SK-N-SH (cell line): ENCODE results near the gene MAPK11. TPM values are rescaled to one million over a fixed set of nuclear protein-coding genes. Genes with fewer than 3 reads are reported as not detected.

Experiments used
- CTCF ChIA-PET: fragments of 300-600, 350-600 bp; formaldehyde crosslinking; extraction: SDS; loops from one replicate; lab custom pipeline; 2021; lab: Yijun Ruan, JAX
- POLR2A ChIA-PET: fragments of 350-600 bp; sonication (Branson Sonifier 250); formaldehyde crosslinking; extraction: SDS; loops from one replicate; lab custom pipeline; 2020; ENCODE audit warnings: antibody characterized with exemption, inconsistent platforms; lab: Yijun Ruan, JAX
- DNase-seq: peaks from one replicate; pipeline ENCODE4 v3.0.0; 2012
- H2AFZ ChIP-seq: fragments of 200-600 bp; sonication (generic); 2 replicates; pipeline ENCODE4 v1.8.1; 2016; ENCODE audit warnings: antibody characterized with exemption, mild to moderate bottlenecking, low read depth
- H3F3A ChIP-seq: fragments of 200-600 bp; sonication (generic); replicated peaks from 2 replicates; pipeline ENCODE3; 2016; ENCODE audit warnings: antibody characterized with exemption, mild to moderate bottlenecking; ENCODE audit not compliant: insufficient read depth
- H3K27ac ChIP-seq, 2 experiments: fragments of 200-500 bp in 1 of 2; fragments of 200-600 bp in 1 of 2; sonication (Bioruptor generic) in 1 of 2; sonication (generic), shearing (Covaris generic) in 1 of 2; 2 replicates each; pipeline versions ENCODE4 v1.5.1 to v1.6.1; 2014 to 2016; ENCODE audit warnings: low read depth in 2 of 2, inconsistent platforms in 1 of 2, low read length in 1 of 2, mild to moderate bottlenecking in 1 of 2, mixed read lengths in 1 of 2
- H3K27me3 ChIP-seq: fragments of 200-600 bp; sonication (generic), shearing (Covaris generic); 2 replicates; pipeline ENCODE4 v1.6.1; 2016; ENCODE audit warnings: mixed run types; ENCODE audit not compliant: insufficient read depth
- H3K36me3 ChIP-seq, 2 experiments: fragments of 200-500 bp in 1 of 2; fragments of 200-600 bp in 1 of 2; sonication (Bioruptor generic) in 1 of 2; sonication (generic) in 1 of 2; replicated peaks in 1 of 2; 2 replicates each; pipeline versions ENCODE3 to v1.5.1; 2014 to 2016; ENCODE audit warnings: low read length in 1 of 2, mild to moderate bottlenecking in 1 of 2; ENCODE audit not compliant: insufficient read depth in 2 of 2, control insufficient read depth in 1 of 2
- H3K4me1 ChIP-seq, 2 experiments: fragments of 200-500 bp in 1 of 2; fragments of 200-600 bp in 1 of 2; sonication (Bioruptor generic) in 1 of 2; sonication (generic), shearing (Covaris generic) in 1 of 2; 2 replicates each; pipeline versions ENCODE4 v1.5.1 to v1.6.1; 2014 to 2016; ENCODE audit warnings: low read depth in 1 of 2, low read length in 1 of 2, mixed run types in 1 of 2; ENCODE audit not compliant: insufficient read depth in 2 of 2, control insufficient read depth in 1 of 2
- H3K4me2 ChIP-seq: fragments of 200-600 bp; sonication (generic), shearing (Covaris generic); 2 replicates; pipeline ENCODE4 v1.6.1; 2017; ENCODE audit warnings: mixed run types
- H3K4me3 ChIP-seq, 2 experiments: fragments of 200-500 bp in 1 of 2; fragments of 200-600 bp in 1 of 2; sonication (Bioruptor generic) in 1 of 2; sonication (generic), shearing (Covaris generic) in 1 of 2; 2 replicates each; pipeline versions ENCODE4 v1.5.1 to v1.8.1; 2014 to 2016; ENCODE audit warnings: low read depth in 2 of 2, inconsistent platforms in 1 of 2, low read length in 1 of 2, mild to moderate bottlenecking in 1 of 2, mixed read lengths in 1 of 2, moderate library complexity in 1 of 2
- H3K79me2 ChIP-seq: fragments of 200-600 bp; sonication (generic); 2 replicates; pipeline ENCODE4 v1.8.1; 2017; ENCODE audit warnings: mild to moderate bottlenecking; ENCODE audit not compliant: insufficient read depth
- H3K9ac ChIP-seq: fragments of 200-600 bp; sonication (generic); 2 replicates; pipeline ENCODE4 v1.6.1; 2017; ENCODE audit warnings: mixed run types
- H3K9me2 ChIP-seq: fragments of 200-600 bp; sonication (generic); 2 replicates; pipeline ENCODE4 v1.6.1; 2017; ENCODE audit warnings: mixed run types
- H3K9me3 ChIP-seq: fragments of 200-600 bp; sonication (generic); 2 replicates; pipeline ENCODE4 v1.6.1; 2017; ENCODE audit warnings: mixed run types, mild to moderate bottlenecking, moderate library complexity
- H4K20me1 ChIP-seq: fragments of 200-600 bp; sonication (generic); 2 replicates; pipeline ENCODE4 v1.6.1; 2017; ENCODE audit warnings: mild to moderate bottlenecking, mixed run types; ENCODE audit not compliant: insufficient read depth
- EP300 ChIP-seq, 2 experiments: IDR thresholded peaks; 2 replicates each; pipeline versions ENCODE4 v1.4.0 to v1.6.1; 2012; ENCODE audit warnings: borderline replicate concordance in 1 of 2, low read depth in 1 of 2, low read length in 1 of 2
- EZH2phosphoT487 ChIP-seq: fragments of 200-600 bp; sonication (generic); IDR thresholded peaks from 2 replicates; pipeline ENCODE4 v1.6.1; 2017; ENCODE audit warnings: low read depth, mixed run types, mild to moderate bottlenecking, antibody characterized with exemption, moderate library complexity, borderline replicate concordance
- FOSL2 ChIP-seq: IDR thresholded peaks from 2 replicates; pipeline ENCODE4 v1.4.0; 2012; ENCODE audit warnings: low read depth, mild to moderate bottlenecking, moderate library complexity, borderline replicate concordance
- FOXJ3 ChIP-seq: sonication (generic); formaldehyde crosslinking; IDR thresholded peaks from 2 replicates; pipeline ENCODE4 v1.5.1; 2020; ENCODE audit warnings: mild to moderate bottlenecking, missing genetic modification reagents
- FOXM1 ChIP-seq: IDR thresholded peaks from 2 replicates; pipeline ENCODE4 v1.4.0; 2012; ENCODE audit warnings: low read depth, mild to moderate bottlenecking
- GABPA ChIP-seq: IDR thresholded peaks from 2 replicates; pipeline ENCODE4 v1.4.0; 2012; ENCODE audit warnings: low read depth, mild to moderate bottlenecking
- NFIC ChIP-seq: IDR thresholded peaks from 2 replicates; pipeline ENCODE4 v1.4.0; 2012; ENCODE audit warnings: borderline replicate concordance
- POLR2AphosphoS5 ChIP-seq: IDR thresholded peaks from 2 replicates; pipeline ENCODE4 v1.6.1; 2012; ENCODE audit warnings: low read depth, low read length
- RAD21 ChIP-seq: IDR thresholded peaks from 2 replicates; pipeline ENCODE4 v1.6.1; 2012; ENCODE audit warnings: mild to moderate bottlenecking, low read length
- RFX5 ChIP-seq: IDR thresholded peaks from 2 replicates; pipeline ENCODE4 v1.6.1; 2012; ENCODE audit warnings: mild to moderate bottlenecking, improper control_type of control experiment, low read length
- SIN3A ChIP-seq: IDR thresholded peaks from 2 replicates; pipeline ENCODE4 v1.6.1; 2012; ENCODE audit warnings: low read depth, mild to moderate bottlenecking, low read length, moderate library complexity, borderline replicate concordance
- SMC3 ChIP-seq: IDR thresholded peaks from 2 replicates; pipeline ENCODE4 v1.6.1; 2012; ENCODE audit warnings: low read depth, low read length, improper control_type of control experiment
- TAF1 ChIP-seq: IDR thresholded peaks from 2 replicates; pipeline ENCODE4 v1.6.1; 2012; ENCODE audit warnings: low read depth, mild to moderate bottlenecking, low read length, moderate library complexity, borderline replicate concordance
- TCF12 ChIP-seq: IDR thresholded peaks from 2 replicates; pipeline ENCODE4 v1.4.0; 2012
- YY1 ChIP-seq: IDR thresholded peaks from 2 replicates; pipeline ENCODE4 v1.4.0; 2012; ENCODE audit warnings: low read depth, mild to moderate bottlenecking
- WGBS: methylation state at CpG from one replicate; pipeline ENCODE4 v1.1.6; 2017; ENCODE audit warnings: low lambda C conversion rate; 5-methylcytosine and 5-hydroxymethylcytosine counted together
- polyA plus RNA-seq, 3 experiments: library from polyadenylated mRNA; depleted of rRNA; stranded (reverse); fragments of >200 nt; gene quantifications; 2 replicates each; pipeline ENCODE4 v1.2.3, GENCODE V29; 2012
- TF ChIP-seq, protein P1 (sequence below): fragments of 200-600 bp; sonication (generic); IDR thresholded peaks from 2 replicates; pipeline ENCODE4 v1.6.1; 2017; ENCODE audit warnings: antibody characterized with exemption, mild to moderate bottlenecking, moderate library complexity
- TF ChIP-seq, protein P2 (sequence below): IDR thresholded peaks from 2 replicates; pipeline ENCODE4 v1.4.0; 2012; ENCODE audit warnings: low read depth, borderline replicate concordance
- TF ChIP-seq, protein P3 (sequence below): IDR thresholded peaks from 2 replicates; pipeline ENCODE4 v1.4.0; 2012; ENCODE audit warnings: low read depth
- TF ChIP-seq, protein P4 (sequence below): IDR thresholded peaks from 2 replicates; pipeline ENCODE4 v1.4.0; 2012; ENCODE audit warnings: low read depth, borderline replicate concordance
- TF ChIP-seq, protein P5 (sequence below): IDR thresholded peaks from 2 replicates; pipeline ENCODE4; 2012
- TF ChIP-seq, protein P6 (sequence below): fragments of 150-350 bp; IDR thresholded peaks from 2 replicates; pipeline ENCODE4 v1.6.1; 2016; ENCODE audit warnings: mild to moderate bottlenecking, low read depth, low read length

Gene MAPK11
- polyA plus RNA-seq, 1 of the 3 experiments (the other 2 are of a cell fraction): 36.0 TPM

DNA sequence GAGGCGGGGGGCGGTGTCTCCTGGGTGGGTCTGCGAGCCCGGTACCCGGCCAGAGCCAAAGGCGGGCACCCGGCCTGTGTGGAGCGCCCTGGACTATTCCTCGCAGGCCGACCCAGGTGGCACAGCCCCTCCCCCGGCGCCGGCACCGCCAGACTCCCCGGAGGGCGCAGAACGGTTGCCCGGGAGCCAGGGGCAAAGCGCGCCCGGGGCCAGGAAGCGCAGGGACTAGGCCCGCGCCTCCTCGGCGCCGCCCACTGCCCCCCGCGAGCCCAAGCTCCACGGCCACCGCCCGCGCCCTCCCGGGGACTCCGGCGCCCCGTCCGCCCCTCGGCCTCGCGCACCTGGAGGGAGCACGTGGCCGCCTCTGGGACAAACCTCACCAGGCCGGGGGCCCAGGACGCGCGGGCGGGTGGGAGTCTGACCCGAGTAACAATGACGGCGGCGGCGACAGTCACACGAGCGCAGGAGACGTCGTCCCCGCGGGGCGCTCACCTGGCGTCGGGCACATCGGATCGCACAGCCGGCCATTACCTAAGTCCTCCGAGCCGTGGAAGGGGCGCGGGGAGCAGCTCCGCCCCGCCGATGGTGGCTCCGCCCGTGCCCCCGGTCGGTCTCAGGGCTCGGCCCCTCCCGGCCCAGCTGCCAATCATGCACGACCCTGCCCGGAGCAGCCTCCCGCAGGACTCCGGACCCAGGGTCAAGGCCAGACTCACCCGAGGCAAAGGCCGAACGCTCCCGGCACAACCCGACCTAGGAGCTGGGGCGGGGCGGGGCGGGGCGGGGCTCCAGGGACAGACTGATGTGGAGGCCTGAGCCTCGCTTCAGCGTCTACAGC, 29.8 kb upstream of the MAPK11 start (continued):
- TF ChIP-seq EP300 (IDR thresholded peaks at IDR 0.05; ENCODE audit: borderline replicate concordance in 1 of 2, low read depth in 1 of 2, low read length in 1 of 2) (no peak), NFIC (no peak), RAD21 (no peak), TCF12 (no peak)
- TF ChIP-seq, protein P1, sequence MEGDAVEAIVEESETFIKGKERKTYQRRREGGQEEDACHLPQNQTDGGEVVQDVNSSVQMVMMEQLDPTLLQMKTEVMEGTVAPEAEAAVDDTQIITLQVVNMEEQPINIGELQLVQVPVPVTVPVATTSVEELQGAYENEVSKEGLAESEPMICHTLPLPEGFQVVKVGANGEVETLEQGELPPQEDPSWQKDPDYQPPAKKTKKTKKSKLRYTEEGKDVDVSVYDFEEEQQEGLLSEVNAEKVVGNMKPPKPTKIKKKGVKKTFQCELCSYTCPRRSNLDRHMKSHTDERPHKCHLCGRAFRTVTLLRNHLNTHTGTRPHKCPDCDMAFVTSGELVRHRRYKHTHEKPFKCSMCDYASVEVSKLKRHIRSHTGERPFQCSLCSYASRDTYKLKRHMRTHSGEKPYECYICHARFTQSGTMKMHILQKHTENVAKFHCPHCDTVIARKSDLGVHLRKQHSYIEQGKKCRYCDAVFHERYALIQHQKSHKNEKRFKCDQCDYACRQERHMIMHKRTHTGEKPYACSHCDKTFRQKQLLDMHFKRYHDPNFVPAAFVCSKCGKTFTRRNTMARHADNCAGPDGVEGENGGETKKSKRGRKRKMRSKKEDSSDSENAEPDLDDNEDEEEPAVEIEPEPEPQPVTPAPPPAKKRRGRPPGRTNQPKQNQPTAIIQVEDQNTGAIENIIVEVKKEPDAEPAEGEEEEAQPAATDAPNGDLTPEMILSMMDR: no peak

DNA sequence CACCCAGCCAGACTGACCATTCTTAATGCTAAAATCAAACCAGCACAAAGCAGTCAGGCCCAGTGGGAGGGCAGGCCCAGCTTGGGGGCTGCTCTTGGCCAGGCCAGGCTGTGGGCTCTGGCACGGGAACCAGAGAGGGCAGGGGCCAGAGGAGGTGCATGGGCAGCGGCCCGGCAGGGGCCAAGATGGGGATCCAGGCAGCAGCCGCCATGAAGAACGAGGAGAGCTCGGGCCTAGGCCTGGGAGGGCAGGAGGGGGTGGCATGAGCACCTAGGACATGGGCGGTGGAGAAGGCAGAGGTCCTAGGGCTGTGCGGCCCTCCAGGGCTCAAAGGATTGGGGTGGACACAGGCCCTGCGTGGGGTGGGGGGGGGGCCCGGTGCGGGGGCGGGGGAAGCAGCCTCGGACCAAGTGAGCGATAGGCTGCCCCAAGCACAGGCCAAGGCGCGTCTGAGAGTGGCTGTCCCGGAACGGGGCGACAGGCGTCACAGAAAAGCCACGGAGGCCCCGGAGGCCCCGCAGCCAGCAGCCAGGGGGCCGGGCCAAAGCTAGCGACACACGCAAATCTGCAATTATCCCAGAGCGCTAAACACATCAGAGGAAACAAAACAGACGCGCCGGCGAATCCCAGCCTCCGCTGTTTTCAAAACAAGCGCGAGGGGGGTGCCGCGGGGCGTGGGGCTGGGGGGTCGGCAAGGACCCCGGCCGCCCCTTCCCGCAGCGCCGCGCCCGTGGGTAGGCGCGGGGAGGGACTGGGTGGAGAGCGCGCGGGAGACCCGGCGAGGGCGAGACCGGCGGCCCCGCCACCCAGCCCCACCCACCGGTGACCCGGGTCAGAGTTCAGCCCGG, 29.0 kb upstream of the MAPK11 start:
- Histone ChIP-seq H3K4me1 (peaks cover 30 to 36% of the 10 kb centered on the region in 2 experiments; a peak in 3 of 4 replicates), H3K9me3 (no peaks in the 10 kb centered on the region), H3K9ac (no peak overlapping the region), H3K4me3 (no peak overlapping the region), H3K36me3 (peaks cover 0 to 8% of the 10 kb centered on the region in 2 experiments), H3F3A (peaks cover 9% of the 10 kb centered on the region), H4K20me1 (peaks cover 93% of the 10 kb centered on the region), H3K4me2 (no peak overlapping the region), H3K9me2 (no peaks in the 10 kb centered on the region), H3K27me3 (no peaks in the 10 kb centered on the region), H3K27ac (no peak overlapping the region), H3K79me2 (peaks cover 99% of the 10 kb centered on the region), H2AFZ (no peak overlapping the region)
- TF ChIP-seq SMC3: no peak
- no peak for TF ChIP-seq GABPA
- no peak for TF ChIP-seq YY1
- TF ChIP-seq EZH2phosphoT487: no peak
- no peak for TF ChIP-seq FOXM1
- TF ChIP-seq, protein P2, sequence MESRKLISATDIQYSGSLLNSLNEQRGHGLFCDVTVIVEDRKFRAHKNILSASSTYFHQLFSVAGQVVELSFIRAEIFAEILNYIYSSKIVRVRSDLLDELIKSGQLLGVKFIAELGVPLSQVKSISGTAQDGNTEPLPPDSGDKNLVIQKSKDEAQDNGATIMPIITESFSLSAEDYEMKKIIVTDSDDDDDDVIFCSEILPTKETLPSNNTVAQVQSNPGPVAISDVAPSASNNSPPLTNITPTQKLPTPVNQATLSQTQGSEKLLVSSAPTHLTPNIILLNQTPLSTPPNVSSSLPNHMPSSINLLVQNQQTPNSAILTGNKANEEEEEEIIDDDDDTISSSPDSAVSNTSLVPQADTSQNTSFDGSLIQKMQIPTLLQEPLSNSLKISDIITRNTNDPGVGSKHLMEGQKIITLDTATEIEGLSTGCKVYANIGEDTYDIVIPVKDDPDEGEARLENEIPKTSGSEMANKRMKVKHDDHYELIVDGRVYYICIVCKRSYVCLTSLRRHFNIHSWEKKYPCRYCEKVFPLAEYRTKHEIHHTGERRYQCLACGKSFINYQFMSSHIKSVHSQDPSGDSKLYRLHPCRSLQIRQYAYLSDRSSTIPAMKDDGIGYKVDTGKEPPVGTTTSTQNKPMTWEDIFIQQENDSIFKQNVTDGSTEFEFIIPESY: no peak
- TF ChIP-seq, protein P3, sequence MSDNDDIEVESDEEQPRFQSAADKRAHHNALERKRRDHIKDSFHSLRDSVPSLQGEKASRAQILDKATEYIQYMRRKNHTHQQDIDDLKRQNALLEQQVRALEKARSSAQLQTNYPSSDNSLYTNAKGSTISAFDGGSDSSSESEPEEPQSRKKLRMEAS: no peak
- TF ChIP-seq, protein P4, sequence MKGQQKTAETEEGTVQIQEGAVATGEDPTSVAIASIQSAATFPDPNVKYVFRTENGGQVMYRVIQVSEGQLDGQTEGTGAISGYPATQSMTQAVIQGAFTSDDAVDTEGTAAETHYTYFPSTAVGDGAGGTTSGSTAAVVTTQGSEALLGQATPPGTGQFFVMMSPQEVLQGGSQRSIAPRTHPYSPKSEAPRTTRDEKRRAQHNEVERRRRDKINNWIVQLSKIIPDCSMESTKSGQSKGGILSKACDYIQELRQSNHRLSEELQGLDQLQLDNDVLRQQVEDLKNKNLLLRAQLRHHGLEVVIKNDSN: no peak
- TF ChIP-seq TAF1: no peak
- no peak for TF ChIP-seq FOXJ3 (CRISPR knock-in tag)
- TF ChIP-seq RFX5: no peak
- no peak for TF ChIP-seq POLR2AphosphoS5
- TF ChIP-seq SIN3A: no peak
- TF ChIP-seq FOSL2: no peak
- no peak for TF ChIP-seq RAD21
- TF ChIP-seq, protein P5, sequence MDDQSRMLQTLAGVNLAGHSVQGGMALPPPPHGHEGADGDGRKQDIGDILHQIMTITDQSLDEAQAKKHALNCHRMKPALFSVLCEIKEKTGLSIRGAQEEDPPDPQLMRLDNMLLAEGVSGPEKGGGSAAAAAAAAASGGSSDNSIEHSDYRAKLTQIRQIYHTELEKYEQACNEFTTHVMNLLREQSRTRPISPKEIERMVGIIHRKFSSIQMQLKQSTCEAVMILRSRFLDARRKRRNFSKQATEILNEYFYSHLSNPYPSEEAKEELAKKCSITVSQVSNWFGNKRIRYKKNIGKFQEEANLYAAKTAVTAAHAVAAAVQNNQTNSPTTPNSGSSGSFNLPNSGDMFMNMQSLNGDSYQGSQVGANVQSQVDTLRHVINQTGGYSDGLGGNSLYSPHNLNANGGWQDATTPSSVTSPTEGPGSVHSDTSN: no peak
- TF ChIP-seq, protein P6, sequence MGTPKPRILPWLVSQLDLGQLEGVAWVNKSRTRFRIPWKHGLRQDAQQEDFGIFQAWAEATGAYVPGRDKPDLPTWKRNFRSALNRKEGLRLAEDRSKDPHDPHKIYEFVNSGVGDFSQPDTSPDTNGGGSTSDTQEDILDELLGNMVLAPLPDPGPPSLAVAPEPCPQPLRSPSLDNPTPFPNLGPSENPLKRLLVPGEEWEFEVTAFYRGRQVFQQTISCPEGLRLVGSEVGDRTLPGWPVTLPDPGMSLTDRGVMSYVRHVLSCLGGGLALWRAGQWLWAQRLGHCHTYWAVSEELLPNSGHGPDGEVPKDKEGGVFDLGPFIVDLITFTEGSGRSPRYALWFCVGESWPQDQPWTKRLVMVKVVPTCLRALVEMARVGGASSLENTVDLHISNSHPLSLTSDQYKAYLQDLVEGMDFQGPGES: no peak
- TF ChIP-seq NFIC: no peak
- no peak for TF ChIP-seq TCF12
- no peak for DNase-seq
- ChIA-PET POLR2A (no interaction called here), CTCF (interaction anchor here (0.6 to 1.4 kb wide), 4 partner anchors 22 to 153 kb away, joined by 4 to 6 read pairs (median 4); no protein-coding TSS in a partner anchor)
- 90% methylated on average over 29 of the region's 59 CpGs for WGBS
